ENCODE results near the gene IDUA.

IDUA gene

DNA sequence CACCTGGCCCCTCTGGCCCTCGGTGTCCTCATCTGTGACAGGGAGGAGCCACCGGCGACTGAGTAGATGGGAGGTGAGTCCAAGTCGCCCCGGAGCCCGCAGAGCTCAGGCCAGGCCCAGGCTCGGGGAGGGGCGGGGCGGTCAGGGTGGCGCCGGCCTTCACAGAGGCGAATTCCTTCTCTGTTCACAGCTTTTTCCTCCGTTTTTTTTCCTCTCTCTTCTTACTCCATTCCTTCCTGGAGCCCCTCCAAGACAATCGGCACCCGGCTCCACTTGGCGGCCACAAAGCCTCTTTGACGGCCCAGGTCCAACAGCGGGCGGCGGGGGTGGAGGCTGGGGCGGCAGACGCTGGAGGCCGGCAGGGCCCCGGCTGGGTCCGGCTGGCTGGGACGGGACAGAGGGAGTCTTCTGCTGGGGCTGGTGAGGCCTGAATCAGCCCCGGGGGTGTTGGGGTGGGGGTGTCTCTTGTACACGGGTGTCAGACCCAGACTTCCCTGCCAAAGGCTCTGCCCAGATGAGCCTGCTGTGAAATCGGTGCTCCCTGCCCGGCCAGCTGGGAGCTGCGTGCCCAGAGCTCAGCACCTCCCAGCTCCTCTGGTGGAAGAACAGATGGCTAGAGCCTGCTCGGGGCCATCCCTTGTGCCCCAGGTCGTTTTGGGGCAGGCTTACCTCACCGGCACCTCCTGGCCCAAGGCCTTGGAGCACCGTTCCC is 47.2 kb downstream of the IDUA start:
- FAIRE-seq: no peak

DNA sequence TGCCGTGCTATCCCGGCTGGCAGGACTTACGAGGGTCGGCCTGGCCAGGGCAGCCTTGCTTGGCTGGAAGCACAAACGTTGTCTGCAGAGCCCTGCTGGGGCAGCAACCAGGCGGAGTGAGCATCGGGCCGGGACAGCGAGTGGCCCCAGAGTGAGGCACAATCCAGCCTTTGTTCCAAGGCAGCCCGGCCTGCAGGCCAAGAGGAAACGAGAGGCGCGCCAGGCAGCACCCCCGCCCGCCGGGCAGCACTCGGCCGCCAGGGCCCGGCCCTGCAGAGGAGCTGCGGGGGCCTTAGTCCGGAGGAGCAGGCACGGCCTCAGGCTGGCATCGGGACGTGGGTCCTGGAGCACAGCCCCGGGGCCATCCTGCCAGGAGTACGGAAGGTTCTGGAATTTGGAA is 48.7 kb downstream of the IDUA start:
- FAIRE-seq: no peak

DNA sequence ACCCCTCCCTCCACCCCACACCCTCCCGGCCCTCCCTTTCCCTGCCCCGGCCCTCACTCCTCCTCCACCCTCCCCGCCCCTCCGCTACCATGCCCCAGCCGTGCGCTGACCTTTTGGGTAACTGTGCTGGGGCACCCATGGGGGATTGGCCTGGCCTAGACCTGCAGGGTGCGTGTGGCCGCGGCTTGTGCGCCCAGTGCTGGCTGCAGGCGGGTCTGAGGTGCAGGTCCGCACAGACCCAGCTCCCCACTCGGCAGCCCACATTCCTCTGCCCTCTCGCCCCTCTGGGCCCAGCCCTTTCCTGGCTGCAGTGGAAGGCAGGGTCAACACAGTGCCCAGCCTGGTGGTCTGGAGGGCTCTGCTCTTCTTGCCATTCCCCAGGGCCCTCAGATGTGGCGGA is 49.3 kb downstream of the IDUA start:
- FAIRE-seq: no peak

DNA sequence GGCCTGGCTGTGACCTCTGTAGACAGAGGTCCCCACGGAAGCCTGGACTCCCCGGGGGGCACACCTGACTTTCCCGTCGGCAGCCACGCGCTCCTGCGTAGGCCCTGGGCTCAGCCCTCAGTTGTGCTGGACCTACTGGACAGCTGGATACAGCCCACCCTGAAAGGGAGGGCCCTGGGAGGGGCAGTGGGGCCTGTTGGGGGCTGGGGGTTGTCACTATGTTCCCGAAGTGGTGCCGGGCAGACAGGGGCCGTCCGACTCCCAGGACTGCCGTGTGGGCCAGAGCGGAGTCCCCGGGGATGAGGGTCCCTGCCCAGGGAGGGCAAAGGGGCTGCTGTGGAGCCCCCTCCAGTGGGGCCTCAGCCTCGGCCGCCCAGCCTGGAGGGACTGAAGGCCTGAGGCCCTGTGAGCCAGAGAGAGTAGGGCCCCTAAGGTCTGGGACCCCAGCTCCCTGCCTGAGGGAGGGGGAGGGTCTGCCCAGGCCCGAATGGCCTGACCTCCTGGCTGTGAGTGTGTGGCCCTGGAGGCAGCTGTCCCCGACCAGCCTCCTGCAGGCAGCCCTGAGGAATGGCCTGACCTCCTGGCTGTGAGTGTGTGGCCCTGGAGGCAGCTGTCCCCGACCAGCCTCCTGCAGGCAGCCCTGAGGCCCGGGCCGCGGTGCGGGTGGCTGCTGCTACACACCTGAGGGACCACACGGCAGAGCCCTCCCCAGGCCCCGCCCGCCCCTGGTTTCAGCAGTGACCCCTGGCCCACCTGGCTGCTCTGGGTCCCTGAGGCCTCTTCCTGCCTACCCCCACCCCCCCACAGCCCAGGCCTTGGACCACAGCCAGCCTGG is 50.3 kb downstream of the IDUA start:
- no peak for FAIRE-seq

DNA sequence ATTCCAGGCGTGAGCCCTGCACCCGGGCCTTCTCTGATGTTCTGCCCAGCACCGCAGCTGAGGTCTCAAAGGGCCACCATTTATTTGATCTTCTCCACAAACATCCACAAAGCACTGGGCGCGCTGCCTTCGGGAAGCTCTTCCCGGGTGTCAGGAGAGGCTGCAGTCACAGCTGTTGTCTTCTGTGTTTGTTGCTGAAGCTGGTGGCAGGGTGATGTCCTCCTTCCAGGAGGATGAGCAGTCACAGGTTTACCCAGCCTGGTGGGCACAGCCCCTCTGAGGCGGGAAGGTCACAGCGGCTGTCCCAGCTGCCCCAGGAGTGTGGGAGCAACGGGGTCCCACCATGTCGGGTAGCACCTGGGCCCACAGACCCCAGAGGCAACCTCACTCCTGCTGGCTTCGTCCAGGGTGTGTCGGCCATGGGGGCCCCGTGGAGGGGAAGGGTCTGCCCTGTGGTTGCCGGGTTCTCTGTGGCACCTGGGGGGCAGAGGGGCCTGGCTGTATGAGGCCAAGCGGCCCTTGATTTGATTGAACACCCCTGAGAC is 52.2 kb downstream of the IDUA start:
- no peak for FAIRE-seq

DNA sequence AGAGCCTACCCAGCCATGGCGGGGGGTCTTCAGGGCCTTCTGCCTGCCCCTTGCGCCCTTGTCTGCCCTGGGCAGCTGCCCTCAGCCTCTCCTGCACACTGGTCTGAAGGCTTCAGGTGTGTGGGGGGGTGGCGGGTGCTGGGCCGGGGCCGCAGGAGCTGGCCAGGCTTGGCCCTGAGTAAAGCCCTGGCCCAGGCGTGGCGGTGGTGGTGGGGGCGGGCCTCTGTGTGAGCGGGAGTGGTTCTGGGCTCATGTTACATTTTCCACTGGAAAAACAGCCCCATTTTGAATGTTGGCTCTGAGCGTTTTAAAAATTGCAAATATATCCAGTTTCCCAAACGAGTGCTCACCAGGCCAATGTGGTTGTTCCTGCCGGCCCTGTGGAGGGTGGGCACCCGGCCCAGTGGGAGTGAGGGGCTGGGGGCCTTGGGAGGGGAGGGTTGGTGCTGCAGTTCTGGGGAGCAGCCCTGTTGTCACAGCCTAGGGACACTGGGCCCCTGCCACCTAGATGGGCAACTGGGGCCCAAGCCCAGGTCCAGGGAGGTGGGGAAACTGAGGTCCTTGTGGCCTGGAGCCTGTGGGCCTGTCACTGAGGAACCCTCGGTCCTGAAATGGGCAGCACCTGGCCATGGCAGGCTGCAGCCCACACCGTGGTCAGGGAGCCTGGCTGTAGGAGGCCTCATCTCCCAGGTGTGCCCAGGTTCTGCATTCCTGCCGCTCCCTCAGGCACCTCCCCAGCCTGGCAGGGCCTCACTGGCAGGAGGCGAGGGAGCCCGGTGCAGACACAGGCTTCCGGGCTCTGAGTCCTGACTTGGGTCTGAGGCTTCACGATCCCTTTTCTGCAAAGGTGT is 52.9 kb downstream of the IDUA start:
- FAIRE-seq: peak; percentile 62

DNA sequence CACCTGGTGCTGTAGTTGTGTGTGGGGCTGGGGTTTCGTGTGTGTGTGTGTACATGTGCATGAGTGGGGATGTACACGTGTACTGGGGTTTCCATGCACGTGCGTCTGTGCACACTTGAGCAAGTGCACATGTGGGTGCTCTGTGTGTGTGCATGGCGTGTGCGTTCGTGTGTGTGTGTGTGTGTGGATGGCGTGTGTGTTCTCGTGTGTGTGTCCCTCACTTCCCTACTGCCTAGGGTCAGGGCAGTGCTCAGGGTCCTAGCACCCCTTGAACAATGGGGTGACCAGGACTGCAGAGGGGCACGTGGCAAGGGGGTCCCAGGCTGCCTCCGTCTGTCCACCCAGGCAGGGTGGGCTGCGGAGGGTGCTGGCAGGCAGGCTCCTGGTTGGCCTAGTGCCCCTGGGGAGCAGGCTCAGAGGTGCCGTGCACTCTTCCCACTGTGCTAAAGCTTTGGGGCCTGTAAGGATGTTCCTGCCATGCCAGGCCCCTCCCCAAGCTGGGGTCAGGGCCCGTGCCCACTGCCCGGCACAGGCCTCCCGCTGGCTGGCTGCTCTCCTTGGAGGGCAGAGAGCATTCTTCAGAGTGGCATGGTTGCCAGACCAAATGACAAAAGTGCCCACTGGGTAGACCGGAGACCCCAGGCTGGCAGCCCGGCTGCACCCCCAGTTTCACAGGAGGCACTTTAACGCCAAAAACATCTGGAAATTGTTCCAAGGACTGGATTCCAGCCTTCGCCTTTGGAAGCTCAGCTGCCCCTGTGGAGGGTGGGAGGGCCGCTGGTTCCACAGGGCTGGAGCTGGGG is 53.7 kb downstream of the IDUA start:
- FAIRE-seq: no peak

DNA sequence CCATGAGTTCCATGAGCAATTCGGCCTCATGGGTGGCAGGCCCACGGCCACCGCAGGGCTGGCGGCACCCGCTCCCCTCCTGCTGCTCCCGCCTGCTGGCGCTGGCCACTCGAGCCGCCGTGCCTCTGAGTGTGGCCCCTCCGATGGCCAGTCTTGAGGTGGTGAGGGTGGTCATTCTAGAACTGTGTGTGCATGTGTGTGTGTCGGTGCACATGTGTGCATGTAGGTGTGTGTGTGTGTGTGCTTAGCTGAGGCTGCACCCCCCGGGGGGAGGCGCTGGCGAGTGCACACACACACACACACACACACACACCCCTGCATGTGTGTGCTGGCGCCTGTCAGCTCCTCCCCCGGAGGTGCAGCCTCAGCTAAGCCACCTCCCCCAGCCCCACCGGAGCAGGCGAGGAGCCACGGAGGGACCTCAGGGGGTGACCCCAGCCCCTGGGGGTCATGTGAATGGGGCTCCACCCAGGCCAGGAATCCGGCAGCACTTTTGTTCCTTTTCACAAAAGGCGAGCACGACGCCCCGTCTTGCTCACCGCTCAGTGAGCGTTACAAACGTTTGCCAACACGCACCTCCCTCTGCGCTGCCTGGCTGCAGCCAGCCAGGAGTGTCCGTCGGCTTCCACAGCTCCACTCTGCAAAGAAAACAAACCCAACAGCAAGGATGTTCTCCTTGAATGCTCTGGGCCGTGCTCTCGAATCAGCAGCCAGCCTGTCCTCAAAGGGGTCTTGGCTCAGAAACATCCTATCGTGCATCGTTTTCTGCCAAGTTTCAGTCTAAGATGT is 54.5 kb downstream of the IDUA start:
- FAIRE-seq: no peak

DNA sequence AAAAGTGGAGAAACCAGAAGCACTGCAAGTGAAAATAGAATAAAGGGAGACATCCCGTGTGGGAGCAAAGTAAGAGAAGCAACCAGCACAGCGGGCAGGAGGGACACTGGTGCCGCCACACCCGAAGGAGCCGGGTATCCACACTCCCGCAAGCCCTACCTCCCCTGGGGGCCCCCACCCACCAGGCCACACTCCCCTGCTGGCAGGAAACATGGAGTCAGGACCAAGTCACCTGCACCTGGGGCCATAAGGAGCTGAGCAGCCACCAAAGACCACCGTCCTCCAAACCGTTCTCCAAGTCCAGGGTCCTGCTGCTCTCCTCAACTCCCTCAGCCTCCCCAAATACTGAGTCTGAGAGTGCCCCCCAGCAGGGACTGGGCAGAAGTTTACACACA is 55.1 kb downstream of the IDUA start:
- FAIRE-seq: no peak

DNA sequence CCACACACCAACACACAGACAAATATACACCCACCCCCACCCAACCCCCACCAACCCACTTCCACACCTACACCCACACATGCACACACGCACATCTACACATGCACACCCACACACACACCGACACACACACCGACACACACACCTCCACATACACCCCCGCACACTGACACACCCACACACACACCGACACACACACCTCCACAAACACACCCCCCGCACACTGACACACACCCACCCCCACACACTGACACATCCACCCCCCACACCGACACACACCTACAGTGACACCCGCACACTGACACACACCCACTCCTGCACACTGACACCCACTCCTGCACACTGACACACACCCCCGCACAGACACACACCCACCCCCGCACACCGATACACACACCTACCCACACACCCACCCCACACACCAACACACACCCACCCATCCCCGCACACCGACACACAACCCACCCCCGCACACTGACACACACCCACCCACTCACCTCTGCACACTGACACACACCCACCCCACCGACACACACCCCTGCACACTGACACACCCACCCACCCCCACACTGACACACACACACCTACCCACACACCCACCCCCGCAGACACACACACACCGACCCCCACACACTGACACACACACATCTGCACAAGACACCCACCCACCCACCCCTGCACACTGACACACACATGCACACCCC is 55.7 kb downstream of the IDUA start:
- FAIRE-seq: no peak

DNA sequence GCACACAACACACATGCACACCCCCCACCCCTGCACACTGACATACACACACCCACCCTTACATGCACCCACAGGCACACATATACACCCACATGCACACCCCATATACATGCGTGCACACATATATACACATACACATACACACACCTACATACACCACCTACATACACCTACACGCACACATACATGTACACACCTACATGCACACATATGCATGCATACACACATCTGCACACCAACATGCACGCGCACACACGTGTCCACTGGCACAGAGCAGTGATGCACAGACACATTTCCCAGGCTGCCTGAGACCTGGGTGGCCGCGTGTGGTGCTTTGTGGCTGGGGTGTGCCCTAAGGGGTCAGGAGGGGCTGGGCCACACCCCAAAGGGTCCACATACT is 56.3 kb downstream of the IDUA start:
- no peak for FAIRE-seq

DNA sequence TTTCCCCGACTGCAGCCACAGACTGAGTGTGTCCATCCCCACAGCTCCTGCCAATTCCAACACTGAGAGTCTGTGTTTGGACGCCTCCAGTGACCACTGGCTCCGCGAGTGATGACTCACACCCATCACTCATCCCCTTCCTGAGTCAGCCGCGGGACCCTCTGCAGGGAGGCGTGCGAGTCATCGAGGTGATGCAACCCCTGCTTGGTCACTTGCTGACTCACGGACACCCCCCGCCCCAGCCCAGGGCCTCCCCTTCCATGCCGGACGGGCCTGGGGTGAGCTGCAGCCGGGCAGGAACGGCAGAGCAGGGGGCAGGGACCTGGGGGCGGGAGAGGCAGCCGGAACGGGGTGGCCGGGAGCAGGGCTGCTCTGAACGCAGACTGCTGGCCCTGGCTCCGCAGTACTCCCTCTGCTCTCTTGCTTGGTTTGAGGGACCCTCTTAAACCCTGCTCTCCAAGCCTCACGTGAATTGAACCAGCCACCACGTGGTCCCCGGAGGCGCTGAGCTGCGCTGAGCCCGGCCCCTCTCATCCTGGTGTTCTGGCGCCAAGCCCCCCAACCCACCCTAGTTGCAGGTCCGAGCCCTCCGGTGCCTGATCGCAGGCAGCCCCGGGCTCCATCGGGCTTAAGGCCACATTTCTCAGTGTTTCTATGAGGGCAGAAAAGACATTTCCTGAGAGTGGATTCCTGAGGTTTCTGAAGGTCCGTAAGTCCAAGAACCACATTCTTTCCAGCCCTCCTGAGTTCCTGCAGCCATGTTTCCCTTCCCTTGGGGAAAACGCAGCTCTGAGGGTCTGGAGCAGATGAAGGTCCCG is 57.0 kb downstream of the IDUA start:
- FAIRE-seq: no peak

DNA sequence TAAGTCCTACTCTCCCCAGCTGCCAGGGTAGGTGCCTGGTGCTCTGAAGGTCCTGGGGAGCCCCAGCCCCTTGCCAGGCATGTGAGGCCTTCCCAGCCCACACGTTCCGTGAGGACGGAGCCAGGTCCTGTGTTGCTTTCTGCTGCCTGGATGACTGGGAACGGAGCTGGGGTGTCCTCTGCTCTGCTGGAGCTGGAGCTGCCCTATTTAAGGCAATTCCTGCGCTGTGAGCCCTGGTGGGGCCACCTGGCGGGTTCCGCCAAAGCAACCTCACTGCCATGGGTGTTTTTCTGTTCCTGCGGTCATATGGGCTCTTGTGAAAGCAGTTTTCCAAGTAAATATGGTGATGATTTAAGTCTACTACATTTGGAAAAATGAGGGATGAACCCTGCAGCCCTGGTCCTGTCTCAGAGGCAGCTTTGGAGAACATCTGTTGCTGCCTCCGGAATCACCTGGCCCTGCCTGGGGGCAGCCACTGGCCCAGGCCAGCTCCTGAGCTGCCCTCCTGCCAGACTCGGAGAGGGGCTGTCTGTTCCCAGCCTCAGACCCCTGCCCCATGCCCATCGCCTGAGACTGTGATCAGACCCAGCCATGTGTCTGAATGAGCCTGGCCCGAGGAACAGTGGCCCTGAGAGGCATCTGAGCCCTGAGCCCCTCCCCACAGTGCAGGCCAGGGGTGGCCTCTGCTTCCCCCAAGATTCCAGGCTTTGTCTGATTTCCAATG is 57.8 kb downstream of the IDUA start:
- no peak for FAIRE-seq

DNA sequence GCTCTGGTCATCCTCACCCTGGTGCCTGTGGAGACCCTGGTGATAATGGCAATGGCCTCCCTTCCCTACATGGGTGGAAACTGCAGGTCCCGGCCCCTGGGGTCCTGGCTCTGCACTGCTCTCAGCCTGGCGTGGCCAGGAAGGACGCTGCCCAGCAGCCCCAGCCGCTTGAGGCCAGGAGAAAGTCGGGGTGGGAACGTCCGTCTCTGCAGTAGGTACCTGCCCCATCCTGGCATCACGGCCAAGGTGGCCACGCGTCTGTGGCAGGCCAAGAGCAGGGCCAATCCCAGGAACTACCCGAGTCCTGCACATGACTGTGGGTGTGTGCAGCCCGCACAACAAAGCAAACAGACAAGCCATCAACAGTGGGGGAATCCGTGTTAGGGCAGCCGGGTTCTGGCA is 58.4 kb downstream of the IDUA start:
- FAIRE-seq: no peak

DNA sequence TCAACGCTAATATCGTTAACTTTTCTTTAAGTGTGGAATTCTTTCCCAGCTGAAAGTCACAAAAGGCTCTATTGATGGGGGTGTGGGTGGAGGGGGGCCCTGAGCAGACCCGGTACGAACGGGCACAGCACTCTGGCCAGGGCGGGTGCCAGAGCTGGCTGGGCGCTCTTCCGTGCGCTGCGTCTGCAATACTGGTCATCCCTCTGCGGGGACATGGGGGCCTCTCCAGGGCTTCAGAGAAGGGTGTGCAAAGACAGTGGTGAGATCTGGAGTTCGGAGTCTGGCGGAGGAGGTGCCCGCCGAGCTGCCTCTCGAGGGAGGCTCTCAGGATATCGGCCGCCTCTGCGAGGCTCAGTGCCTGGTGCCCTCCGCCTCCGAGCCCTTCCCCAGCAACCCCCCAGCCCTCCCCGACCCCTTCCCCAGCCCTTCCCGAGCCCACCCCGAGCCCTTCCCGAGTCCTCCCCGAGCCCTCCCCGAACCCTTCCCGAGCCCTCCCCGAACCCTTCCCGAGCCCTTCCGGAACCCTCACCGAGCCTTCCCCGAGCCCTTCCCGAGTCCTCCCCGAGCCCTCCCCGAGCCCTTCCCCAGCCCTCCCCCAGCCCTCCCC is 58.9 kb downstream of the IDUA start:
- FAIRE-seq: no peak

DNA sequence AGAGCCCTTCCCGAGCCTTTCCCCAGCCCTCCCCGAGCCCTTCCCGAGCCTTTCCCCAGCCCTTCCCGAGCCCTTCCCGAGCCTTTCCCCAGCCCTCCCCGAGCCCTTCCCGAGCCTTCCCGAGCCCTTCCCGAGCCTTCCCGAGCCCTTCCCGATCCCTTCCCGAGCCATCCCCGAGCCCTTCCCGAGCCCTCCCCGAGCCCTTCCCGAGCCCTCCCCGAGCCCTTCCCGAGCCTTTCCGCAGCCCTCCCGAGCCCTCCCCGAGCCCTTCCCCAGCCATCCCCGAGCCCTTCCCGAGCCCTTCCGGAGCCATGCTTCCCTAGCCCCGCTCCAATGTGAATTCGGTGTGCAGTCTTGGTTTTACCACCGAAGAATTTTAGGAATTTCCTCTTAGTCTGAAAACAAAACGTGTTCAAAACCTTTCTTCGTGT is 59.8 kb downstream of the IDUA start:
- peak; percentile 39 for FAIRE-seq

DNA sequence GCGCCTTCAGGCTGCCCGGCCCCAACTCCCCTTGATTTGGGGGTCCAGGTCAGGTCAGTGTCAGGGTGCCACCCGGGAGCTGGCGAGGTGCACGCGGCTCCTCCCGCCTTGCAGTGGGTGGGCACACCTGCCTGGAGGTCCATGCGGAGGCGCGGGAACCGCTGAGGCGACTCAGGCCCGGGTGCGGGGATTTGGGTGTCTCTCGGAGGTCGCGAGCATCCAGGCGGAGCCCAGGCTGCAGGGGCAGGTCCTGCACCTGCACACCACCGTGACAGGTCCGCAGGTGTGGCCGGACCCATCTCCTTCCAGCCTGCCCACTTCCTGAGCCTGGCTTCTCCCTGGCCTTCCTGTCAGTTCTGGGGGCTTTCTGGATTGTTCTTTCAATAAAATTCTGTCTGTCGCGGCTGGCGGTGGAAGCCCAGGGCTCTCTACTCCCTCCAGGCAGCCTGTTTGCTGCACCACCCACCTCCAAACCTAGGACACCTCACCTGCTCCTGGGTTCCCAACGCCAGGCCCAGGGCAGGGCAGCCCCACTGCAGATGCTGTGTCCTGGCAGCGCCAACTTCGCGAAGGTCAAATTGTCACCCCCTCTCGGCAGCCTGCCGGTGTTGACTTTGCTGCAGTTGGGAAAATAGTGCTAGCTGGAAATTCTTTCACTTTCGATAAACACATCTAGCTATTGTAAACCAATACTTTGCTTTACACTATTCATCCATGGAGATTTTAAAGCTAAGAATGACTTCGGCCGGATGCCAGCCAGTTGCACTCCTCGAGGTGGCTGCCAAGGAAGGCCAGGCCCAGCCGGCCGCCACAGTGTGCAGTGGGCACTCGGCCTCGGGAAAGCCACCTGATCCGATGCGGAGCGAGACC is 60.5 kb downstream of the IDUA start:
- FAIRE-seq: no peak
